Mammary epithelial cell (primary cell): ENCODE data around the gene SCAI.

Experiments used
- EZH2 ChIP-seq: IDR thresholded peaks from 2 replicates; pipeline ENCODE4 v1.6.1; 2012; ENCODE audit warnings: low read length, inconsistent platforms, borderline replicate concordance
- TF ChIP-seq, protein P1 (sequence below), 2 donors: IDR thresholded peaks in 1 of 2; conservative IDR thresholded peaks in 1 of 2; 2 replicates each; pipeline ENCODE4 v1.5.1; 2011 to 2012; ENCODE audit warnings: inconsistent platforms in 2 of 2, low read length in 2 of 2, mild to moderate bottlenecking in 2 of 2, control low read depth in 1 of 2, low read depth in 1 of 2; ENCODE audit not compliant: insufficient read depth in 1 of 2; ENCODE audit errors: extremely low read depth in 1 of 2

DNA sequence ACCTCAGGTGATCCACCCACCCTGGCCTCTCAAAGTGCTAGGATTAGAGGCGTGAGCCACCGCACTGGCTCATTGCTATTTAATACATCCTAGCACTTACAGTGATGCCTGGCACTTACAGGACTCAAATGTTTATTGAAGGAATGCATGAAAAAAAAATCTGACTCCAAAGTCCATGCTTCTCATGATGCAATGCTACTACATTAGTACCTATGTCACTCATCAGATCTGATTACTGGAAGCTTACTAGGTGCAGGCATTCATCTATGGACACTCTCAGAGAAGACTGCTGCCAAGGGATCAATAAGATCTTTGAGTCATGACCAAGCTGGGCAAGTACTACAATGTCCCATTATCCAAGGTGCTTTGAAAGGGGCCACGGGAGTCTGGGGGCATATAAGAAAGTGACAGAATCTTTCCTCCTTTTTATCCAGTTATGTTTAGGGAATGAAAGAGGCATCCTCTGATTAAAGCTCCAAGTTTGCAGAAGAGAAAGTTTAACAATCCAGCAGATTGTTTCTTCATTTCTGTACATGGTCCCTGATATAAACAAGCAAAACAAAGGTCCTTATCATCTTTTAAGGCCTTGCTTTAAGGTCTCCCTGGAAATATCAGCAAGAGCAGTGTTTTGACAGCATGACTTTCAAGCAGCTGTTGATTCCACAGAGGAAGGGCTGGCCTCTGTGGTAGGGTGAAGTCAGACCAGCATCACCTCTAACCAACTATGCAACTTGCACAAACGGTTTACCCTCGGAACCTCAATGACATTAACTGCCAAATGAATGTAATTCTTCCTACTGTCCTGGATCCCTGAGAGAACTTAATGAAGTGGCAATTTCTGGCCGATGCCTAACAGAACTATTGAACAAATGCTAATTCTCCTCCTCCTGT is 245.5 kb downstream of the SCAI start:
- TF ChIP-seq, protein P1, sequence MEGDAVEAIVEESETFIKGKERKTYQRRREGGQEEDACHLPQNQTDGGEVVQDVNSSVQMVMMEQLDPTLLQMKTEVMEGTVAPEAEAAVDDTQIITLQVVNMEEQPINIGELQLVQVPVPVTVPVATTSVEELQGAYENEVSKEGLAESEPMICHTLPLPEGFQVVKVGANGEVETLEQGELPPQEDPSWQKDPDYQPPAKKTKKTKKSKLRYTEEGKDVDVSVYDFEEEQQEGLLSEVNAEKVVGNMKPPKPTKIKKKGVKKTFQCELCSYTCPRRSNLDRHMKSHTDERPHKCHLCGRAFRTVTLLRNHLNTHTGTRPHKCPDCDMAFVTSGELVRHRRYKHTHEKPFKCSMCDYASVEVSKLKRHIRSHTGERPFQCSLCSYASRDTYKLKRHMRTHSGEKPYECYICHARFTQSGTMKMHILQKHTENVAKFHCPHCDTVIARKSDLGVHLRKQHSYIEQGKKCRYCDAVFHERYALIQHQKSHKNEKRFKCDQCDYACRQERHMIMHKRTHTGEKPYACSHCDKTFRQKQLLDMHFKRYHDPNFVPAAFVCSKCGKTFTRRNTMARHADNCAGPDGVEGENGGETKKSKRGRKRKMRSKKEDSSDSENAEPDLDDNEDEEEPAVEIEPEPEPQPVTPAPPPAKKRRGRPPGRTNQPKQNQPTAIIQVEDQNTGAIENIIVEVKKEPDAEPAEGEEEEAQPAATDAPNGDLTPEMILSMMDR (conservative IDR thresholded peaks at IDR 0.05 in 1 of 2, IDR thresholded peaks at IDR 0.05 in 1 of 2; ENCODE audit: extremely low read depth in 1 of 2, insufficient read depth in 1 of 2, low read depth in 1 of 2, low read length in 2 of 2) = no peak
- no peak for TF ChIP-seq EZH2
